Measurements from ENCODE around the gene EML5.

Gene EML5

GRCh38 chr14:88621100-88621499, 171.7 kb downstream of the EML5 start:
- no peak overlapping the region for H3K4me3 ChIP-seq (ENCODE audit: control insufficient read depth, low read depth, low read length)
- no peak for DNase-seq (ENCODE audit: low read depth)
- TF ChIP-seq, protein P1, sequence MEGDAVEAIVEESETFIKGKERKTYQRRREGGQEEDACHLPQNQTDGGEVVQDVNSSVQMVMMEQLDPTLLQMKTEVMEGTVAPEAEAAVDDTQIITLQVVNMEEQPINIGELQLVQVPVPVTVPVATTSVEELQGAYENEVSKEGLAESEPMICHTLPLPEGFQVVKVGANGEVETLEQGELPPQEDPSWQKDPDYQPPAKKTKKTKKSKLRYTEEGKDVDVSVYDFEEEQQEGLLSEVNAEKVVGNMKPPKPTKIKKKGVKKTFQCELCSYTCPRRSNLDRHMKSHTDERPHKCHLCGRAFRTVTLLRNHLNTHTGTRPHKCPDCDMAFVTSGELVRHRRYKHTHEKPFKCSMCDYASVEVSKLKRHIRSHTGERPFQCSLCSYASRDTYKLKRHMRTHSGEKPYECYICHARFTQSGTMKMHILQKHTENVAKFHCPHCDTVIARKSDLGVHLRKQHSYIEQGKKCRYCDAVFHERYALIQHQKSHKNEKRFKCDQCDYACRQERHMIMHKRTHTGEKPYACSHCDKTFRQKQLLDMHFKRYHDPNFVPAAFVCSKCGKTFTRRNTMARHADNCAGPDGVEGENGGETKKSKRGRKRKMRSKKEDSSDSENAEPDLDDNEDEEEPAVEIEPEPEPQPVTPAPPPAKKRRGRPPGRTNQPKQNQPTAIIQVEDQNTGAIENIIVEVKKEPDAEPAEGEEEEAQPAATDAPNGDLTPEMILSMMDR (IDR thresholded peaks at IDR 0.05; ENCODE audit: control insufficient read depth, insufficient read depth, low read depth, low read length, missing control alignments) = no peak

DNA sequence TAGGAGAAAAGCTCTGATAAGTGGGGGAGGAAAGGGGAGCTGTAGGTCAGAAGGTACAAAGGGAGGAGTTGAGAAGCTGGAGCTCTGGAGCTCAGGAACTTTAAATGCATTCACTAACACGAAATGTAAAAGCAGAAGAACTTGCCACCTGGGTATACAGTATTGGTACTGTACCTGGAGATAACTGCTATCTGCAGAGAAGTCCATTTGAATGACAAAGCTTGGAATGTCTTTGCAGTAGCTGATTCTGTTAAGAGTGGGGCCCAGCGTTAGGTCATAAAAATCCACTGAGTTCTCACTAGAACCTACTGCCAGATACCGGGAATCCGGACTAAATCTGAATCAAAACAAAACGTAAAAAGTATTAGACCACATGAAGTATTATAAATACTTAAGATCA, 174.3 kb downstream of the EML5 start:
- DNase-seq (ENCODE audit: low read depth) = no peak
- TF ChIP-seq, protein P1 (IDR thresholded peaks at IDR 0.05; ENCODE audit: control insufficient read depth, insufficient read depth, low read depth, low read length, missing control alignments) = no peak
- H3K4me3 ChIP-seq (ENCODE audit: control insufficient read depth, low read depth, low read length) = no peak overlapping the region

DNA sequence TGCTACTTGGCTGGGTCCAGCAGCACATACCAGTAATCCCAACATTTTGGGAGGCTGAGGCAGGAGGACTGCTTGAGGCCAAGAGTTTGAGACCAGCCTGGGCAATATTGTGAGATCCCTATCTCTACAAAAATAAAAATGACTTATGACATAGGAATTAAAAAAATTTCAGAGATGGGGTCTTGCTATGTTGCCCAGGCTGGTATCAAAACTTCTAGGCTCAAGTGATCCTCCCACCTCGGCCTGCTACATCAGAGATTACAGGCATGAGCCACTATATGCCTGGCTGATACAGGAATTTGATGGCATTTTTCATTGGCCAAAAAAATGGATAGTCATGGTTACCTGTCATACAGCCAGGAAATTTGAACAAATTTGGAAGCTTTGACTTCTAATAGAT, 175.3 kb downstream of the EML5 start:
- no peak for DNase-seq (ENCODE audit: low read depth)
- TF ChIP-seq, protein P1 (IDR thresholded peaks at IDR 0.05; ENCODE audit: control insufficient read depth, insufficient read depth, low read depth, low read length, missing control alignments) = no peak
- H3K4me3 ChIP-seq (ENCODE audit: control insufficient read depth, low read depth, low read length) = no peak overlapping the region

DNA sequence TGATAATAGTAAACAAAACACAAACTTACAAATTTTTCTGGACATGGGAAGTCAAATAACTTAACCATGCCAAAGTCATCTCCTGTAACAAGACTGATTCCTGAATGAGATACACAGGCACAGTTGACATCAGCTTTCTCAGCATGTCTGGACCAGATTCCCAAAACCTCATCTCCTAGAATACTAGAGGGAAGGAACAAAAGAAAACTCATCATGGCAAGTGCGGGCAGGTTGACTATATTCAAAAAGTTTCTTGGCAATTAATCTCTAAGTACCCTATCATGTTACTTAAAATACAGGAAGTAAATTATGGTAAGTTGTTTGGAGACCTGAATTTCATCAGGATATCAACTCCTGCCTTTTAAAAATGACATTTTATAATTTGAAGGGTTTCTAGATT, 176.1 kb downstream of the EML5 start:
- DNase-seq (ENCODE audit: low read depth) = no peak
- TF ChIP-seq, protein P1 (IDR thresholded peaks at IDR 0.05; ENCODE audit: control insufficient read depth, insufficient read depth, low read depth, low read length, missing control alignments) = no peak
- H3K4me3 ChIP-seq (ENCODE audit: control insufficient read depth, low read depth, low read length) = no peak overlapping the region

- TF ChIP-seq, protein P1 (IDR thresholded peaks at IDR 0.05; ENCODE audit: control insufficient read depth, insufficient read depth, low read depth, low read length, missing control alignments) = no peak
- no peak overlapping the region for H3K4me3 ChIP-seq (ENCODE audit: control insufficient read depth, low read depth, low read length)
- DNase-seq (ENCODE audit: low read depth) = peak; percentile 33
Observed at GRCh38 chr14:88614218-88614907, 178.4 kb downstream of the EML5 start.

GRCh38 chr14:88613552-88614010, 179.2 kb downstream of the EML5 start:
- TF ChIP-seq, protein P1 (IDR thresholded peaks at IDR 0.05; ENCODE audit: control insufficient read depth, insufficient read depth, low read depth, low read length, missing control alignments) = no peak
- no peak overlapping the region for H3K4me3 ChIP-seq (ENCODE audit: control insufficient read depth, low read depth, low read length)
- peak; percentile 40 for DNase-seq (ENCODE audit: low read depth)
